DND-41 (cell line): ENCODE results near the gene SIRT6.
A peak's percentile ranks its signal among the peaks of the same experiment; 100 is the strongest.

Source experiments
- ATAC-seq: fragments of 200-7000 bp; cut with Tn5 transposase; 3 replicates; pipeline ENCODE4 v1.9.1; 2021; ENCODE audit warnings: low read depth; ENCODE audit not compliant: insufficient read depth
- DNase-seq: peaks from one replicate; pipeline ENCODE4 v3.0.0-alpha.2; 2020
- H2AFZ ChIP-seq: 2 replicates; pipeline ENCODE4 v1.6.0; 2012; ENCODE audit warnings: low read depth, low read length
- H3K27ac ChIP-seq: 2 replicates; pipeline ENCODE4 v1.5.1; 2012; ENCODE audit warnings: low read length, inconsistent platforms
- H3K27me3 ChIP-seq: fragments of 200-600 bp; sonication (generic); 2 replicates; pipeline ENCODE4 v1.6.0; 2012; ENCODE audit warnings: low read length, mild to moderate bottlenecking, inconsistent platforms; ENCODE audit not compliant: insufficient read depth, poor library complexity
- H3K36me3 ChIP-seq: 2 replicates; pipeline ENCODE4 v1.5.1; 2012; ENCODE audit warnings: low read length, inconsistent platforms; ENCODE audit not compliant: insufficient read depth
- H3K4me1 ChIP-seq: 2 replicates; pipeline ENCODE4 v1.5.1; 2012; ENCODE audit warnings: mild to moderate bottlenecking, low read length; ENCODE audit not compliant: insufficient read depth
- H3K4me2 ChIP-seq: 2 replicates; pipeline ENCODE4 v1.6.0; 2012; ENCODE audit warnings: mild to moderate bottlenecking, moderate library complexity, low read length, inconsistent platforms; ENCODE audit not compliant: insufficient read depth
- H3K4me3 ChIP-seq, 2 experiments: fragments of 200-600 bp in 1 of 2; shearing (Covaris generic) in 1 of 2; 2 replicates each; pipeline ENCODE4 v1.5.1; 2012 to 2016; ENCODE audit warnings: inconsistent platforms in 2 of 2, low read length in 2 of 2, mild to moderate bottlenecking in 2 of 2, low read depth in 1 of 2, moderate library complexity in 1 of 2
- H3K79me2 ChIP-seq: 2 replicates; pipeline ENCODE4 v1.6.0; 2012; ENCODE audit warnings: low read length, inconsistent platforms; ENCODE audit not compliant: insufficient read depth
- H3K9ac ChIP-seq: 2 replicates; pipeline ENCODE4 v1.6.0; 2012; ENCODE audit warnings: low read depth, mild to moderate bottlenecking, inconsistent platforms, low read length, moderate library complexity
- H3K9me3 ChIP-seq: 2 replicates; pipeline ENCODE4 v1.5.1; 2012; ENCODE audit warnings: low read length, moderate library complexity, mild to moderate bottlenecking, inconsistent platforms; ENCODE audit not compliant: insufficient read depth, severe bottlenecking
- H4K20me1 ChIP-seq: 2 replicates; pipeline ENCODE4 v1.6.0; 2012; ENCODE audit warnings: low read length; ENCODE audit not compliant: insufficient read depth
- EZH2 ChIP-seq: IDR thresholded peaks from 3 replicates; pipeline ENCODE4 v1.6.1; 2012; ENCODE audit warnings: borderline replicate concordance, low read depth, mild to moderate bottlenecking, moderate library complexity, low read length, inconsistent platforms; ENCODE audit not compliant: severe bottlenecking
- TF ChIP-seq, protein P1 (sequence below): IDR thresholded peaks from 2 replicates; pipeline ENCODE4 v1.5.1; 2012; ENCODE audit warnings: borderline replicate concordance, low read length, moderate library complexity, mild to moderate bottlenecking; ENCODE audit not compliant: poor library complexity, severe bottlenecking; ENCODE audit errors: extremely low read depth

Gene SIRT6

DNA sequence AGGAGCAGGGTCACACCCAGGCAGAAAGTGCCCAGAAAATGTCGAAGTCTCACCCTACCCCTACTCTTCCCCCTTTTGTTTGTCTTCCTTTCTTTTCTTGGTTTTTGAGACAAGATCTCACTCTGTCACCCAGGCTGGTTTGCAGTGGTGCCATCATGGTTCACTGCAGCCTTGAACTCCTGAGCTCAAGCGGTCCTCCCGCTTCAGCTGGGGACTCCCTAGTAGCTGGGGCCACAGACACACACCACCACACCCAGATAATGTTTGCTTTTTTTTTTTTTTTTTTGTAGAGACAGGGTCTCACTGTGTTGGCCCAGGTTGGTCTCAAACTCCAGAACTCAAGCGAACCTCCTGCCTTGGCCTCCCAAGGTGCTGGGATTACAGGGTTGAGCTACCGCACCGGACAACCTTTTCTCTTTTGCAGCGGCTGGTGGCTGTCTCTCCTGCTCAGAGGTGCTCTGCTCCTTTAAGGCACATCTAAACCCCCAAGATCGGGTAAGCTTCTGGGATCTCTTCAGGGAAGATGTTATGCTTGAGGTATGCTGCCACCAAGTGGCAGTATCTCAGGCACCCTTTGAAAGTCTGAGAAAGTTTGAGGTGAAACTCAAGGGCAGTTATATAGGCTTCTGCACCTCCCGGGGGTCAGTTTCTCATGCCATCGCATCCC lies 24.6 kb upstream of the SIRT6 start:
- Histone ChIP-seq H3K9me3 (no peaks in the 10 kb centered on the region), H3K27ac (no peak overlapping the region), H3K4me3 (no peak overlapping the region), H3K4me1 (no peaks in the 10 kb centered on the region), H4K20me1 (no peaks in the 10 kb centered on the region), H2AFZ (no peak overlapping the region), H3K36me3 (no peaks in the 10 kb centered on the region), H3K9ac (no peak overlapping the region), H3K27me3 (no peaks in the 10 kb centered on the region), H3K79me2 (no peaks in the 10 kb centered on the region), H3K4me2 (no peak overlapping the region)
- ATAC-seq (no peak), DNase-seq (no peak)
- TF ChIP-seq, protein P1, sequence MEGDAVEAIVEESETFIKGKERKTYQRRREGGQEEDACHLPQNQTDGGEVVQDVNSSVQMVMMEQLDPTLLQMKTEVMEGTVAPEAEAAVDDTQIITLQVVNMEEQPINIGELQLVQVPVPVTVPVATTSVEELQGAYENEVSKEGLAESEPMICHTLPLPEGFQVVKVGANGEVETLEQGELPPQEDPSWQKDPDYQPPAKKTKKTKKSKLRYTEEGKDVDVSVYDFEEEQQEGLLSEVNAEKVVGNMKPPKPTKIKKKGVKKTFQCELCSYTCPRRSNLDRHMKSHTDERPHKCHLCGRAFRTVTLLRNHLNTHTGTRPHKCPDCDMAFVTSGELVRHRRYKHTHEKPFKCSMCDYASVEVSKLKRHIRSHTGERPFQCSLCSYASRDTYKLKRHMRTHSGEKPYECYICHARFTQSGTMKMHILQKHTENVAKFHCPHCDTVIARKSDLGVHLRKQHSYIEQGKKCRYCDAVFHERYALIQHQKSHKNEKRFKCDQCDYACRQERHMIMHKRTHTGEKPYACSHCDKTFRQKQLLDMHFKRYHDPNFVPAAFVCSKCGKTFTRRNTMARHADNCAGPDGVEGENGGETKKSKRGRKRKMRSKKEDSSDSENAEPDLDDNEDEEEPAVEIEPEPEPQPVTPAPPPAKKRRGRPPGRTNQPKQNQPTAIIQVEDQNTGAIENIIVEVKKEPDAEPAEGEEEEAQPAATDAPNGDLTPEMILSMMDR = peak; percentile 24
- no peak for TF ChIP-seq EZH2

DNA sequence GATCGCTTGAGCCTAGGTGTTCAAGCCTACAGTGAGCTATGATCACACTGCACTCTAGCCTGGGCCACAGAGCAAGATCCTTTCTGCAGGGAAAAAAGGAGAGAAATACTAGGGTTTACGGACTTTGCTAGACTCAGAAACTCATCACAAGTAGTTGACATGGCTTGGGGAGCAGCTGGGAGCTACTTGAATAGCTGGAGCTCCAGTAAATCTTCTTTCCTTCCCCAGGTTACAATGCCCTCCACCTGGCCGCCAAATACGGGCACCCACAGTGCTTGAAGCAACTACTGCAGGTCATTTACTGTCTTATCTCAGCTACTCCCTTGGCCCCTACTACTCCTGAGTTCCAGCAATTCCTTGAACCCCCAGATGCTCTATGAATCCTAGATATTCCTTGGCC lies 19.4 kb upstream of the SIRT6 start:
- ATAC-seq = no peak
- DNase-seq = no peak
- TF ChIP-seq EZH2 = no peak
- TF ChIP-seq, protein P1 = no peak

DNA sequence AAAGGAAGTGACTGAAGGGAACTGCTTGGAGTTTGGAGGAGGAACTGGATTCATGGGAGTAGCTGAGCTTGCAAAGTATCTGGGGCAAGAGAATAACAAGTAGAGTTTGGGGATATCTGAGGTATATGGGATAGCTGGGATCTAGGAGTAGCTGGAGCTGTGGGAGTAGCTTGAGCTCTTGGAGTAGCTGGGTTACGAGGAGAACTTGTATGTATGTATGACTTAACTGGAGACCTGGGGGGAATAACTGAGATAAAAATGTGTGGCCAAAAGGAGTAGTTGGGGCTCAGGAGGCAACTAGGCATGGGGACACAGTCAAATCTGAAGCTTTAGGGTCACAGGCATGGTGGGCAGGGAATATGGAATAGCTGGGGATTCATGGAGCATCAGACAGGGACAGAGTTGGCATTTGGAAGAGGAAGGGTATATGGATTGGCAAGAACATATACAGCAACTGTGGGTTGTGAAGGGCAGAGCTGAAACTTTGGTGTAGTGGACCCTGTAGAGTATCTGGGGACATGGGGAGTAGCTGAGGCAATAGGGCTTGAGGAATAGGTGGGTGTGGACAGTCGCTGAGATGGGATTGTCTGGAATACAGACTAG lies 18.7 kb upstream of the SIRT6 start:
- no peaks in the 10 kb centered on the region for H3K4me1 ChIP-seq
- no peaks in the 10 kb centered on the region for H3K36me3 ChIP-seq
- no peaks in the 10 kb centered on the region for H4K20me1 ChIP-seq
- TF ChIP-seq, protein P1 = no peak
- TF ChIP-seq EZH2 = no peak
- no peaks in the 10 kb centered on the region for H3K79me2 ChIP-seq
- no peaks in the 10 kb centered on the region for H3K9me3 ChIP-seq
- DNase-seq = no peak
- ATAC-seq = no peak
- H3K9ac ChIP-seq = no peak overlapping the region
- H3K4me2 ChIP-seq = no peak overlapping the region
- H3K27ac ChIP-seq = no peak overlapping the region
- no peaks in the 10 kb centered on the region for H3K27me3 ChIP-seq
- H2AFZ ChIP-seq = no peak overlapping the region
- H3K4me3 ChIP-seq = no peak overlapping the region

More for the DNA sequence above, 19.4 kb upstream of the SIRT6 start:
- H3K36me3 ChIP-seq = no peaks in the 10 kb centered on the region
- no peaks in the 10 kb centered on the region for H3K79me2 ChIP-seq
- H3K9ac ChIP-seq = no peak overlapping the region
- no peaks in the 10 kb centered on the region for H3K4me1 ChIP-seq
- H4K20me1 ChIP-seq = no peaks in the 10 kb centered on the region
- no peak overlapping the region for H3K4me2 ChIP-seq
- H3K9me3 ChIP-seq = no peaks in the 10 kb centered on the region
- no peak overlapping the region for H3K4me3 ChIP-seq
- no peaks in the 10 kb centered on the region for H3K27me3 ChIP-seq
- no peak overlapping the region for H3K27ac ChIP-seq
- H2AFZ ChIP-seq = no peak overlapping the region
